IPS DF 4.7 (cell line): ENCODE measurements around the gene LENEP.
"Not testable (repeated sequence)": the region's sequence is repeated elsewhere in the genome, so short reads cannot be mapped to it uniquely, and the experiment has no call there.

ENCODE experiments used
- DNase-seq: peaks from one replicate; pipeline ENCODE4 v3.0.0-alpha.2; 2013; ENCODE audit warnings: low spot score; ENCODE audit errors: extremely low read depth

Gene LENEP

GRCh38 chr1:154974808-154975408, 18.5 kb upstream of the LENEP start:
- peak; percentile 95 for DNase-seq

- no peak for DNase-seq
These were observed 17.9 kb upstream of the LENEP start for GRCh38 chr1:154975409-154976059.

GRCh38 chr1:154977762-154978161, 15.6 kb upstream of the LENEP start:
- DNase-seq = not testable (repeated sequence)

- DNase-seq = no peak
These were observed 15.0 kb upstream of the LENEP start for GRCh38 chr1:154978360-154978759.

- DNase-seq = no peak
These were observed 11.0 kb upstream of the LENEP start for GRCh38 chr1:154982341-154982740.

- DNase-seq = peak; percentile 99
These were observed 10.3 kb upstream of the LENEP start, which contains the start of gene FLAD1 for GRCh38 chr1:154982897-154983648. Gene FLAD1 (plus strand): TSS chr1:154983344. CDS start chr1:154983695, 351 bp downstream.

- no peak for DNase-seq
These were observed 9.5 kb upstream of the LENEP start for GRCh38 chr1:154983776-154984466.

- not testable (repeated sequence) for DNase-seq
These were observed 6.7 kb upstream of the LENEP start for GRCh38 chr1:154986736-154987135.

GRCh38 chr1:154987326-154987725, 6.1 kb upstream of the LENEP start:
- DNase-seq = no peak

- no peak for DNase-seq
These were observed 5.1 kb upstream of the LENEP start for GRCh38 chr1:154988058-154988954.

GRCh38 chr1:154989195-154989860, 4.1 kb upstream of the LENEP start:
- DNase-seq = no peak

GRCh38 chr1:154990276-154990675, 3.1 kb upstream of the LENEP start:
- no peak for DNase-seq

GRCh38 chr1:154992721-154993571, 440 bp upstream of the LENEP start:
- no peak for DNase-seq

GRCh38 chr1:154994269-154994587, 842 bp downstream of the LENEP start:
- no peak for DNase-seq

- no peak for DNase-seq
These were observed 1.2 kb downstream of the LENEP start for GRCh38 chr1:154994591-154994990.

GRCh38 chr1:154995301-154995983, 2.1 kb downstream of the LENEP start:
- DNase-seq = not testable (repeated sequence)

- DNase-seq = no peak
These were observed 3.7 kb downstream of the LENEP start for GRCh38 chr1:154996966-154997701.

- DNase-seq = no peak
These were observed 4.9 kb downstream of the LENEP start for GRCh38 chr1:154998201-154998780.
